Measurements from ENCODE around the gene COQ3.

DNA sequence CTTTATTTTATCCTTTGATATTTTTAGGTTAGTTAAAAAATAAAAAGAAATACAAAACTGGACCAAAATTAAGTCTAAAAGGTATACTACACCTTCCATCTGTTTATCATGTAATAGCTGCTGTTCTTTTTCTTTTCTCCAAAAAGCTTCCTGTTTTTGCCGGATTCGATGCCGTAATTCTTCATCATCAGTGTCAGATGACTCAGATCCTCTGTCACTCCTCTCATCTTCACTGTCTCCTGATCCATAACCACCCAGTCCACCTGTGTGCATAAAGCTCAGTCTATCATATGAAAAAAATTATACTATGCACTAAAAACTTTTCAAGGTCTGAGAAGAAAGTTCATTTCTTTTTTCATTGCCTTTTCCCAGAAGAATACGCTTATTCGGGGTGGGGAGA lies 8.5 kb upstream of the COQ3 start:
- no peak for TF ChIP-seq CTCF (IDR thresholded peaks at IDR 0.05 in 8 of 11, conservative IDR thresholded peaks at IDR 0.05 in 3 of 11)
- TF ChIP-seq POLR2A (IDR thresholded peaks at IDR 0.05) = no peak
- TF ChIP-seq POLR2AphosphoS5 (IDR thresholded peaks at IDR 0.05) = no peak

All from spleen (tissue), 7 donors.